RWPE1 (cell line): Measurements from ENCODE around the gene NGLY1.

ENCODE experiments used
- CTCF ChIA-PET: fragments of 350-600 bp; sonication (Branson Sonifier 250); formaldehyde crosslinking; extraction: SDS; loops from one replicate; lab custom pipeline; 2021; lab: Yijun Ruan, JAX
- POLR2A ChIA-PET: fragments of 400-600 bp; formaldehyde crosslinking; extraction: SDS; loops from one replicate; lab custom pipeline; 2020; ENCODE audit warnings: antibody characterized with exemption; ENCODE audit not compliant: low non-redundant PET; lab: Yijun Ruan, JAX
- DNase-seq: peaks from one replicate; pipeline ENCODE4 v3.0.0; 2012; ENCODE audit warnings: low spot score
- H3K27ac ChIP-seq: fragments of 450-650 bp; 2 replicates; pipeline ENCODE4 v1.5.1; 2017
- CTCF ChIP-seq: fragments of 450-650 bp; conservative IDR thresholded peaks from 2 replicates; pipeline ENCODE4 v1.5.1; 2017; ENCODE audit warnings: low read depth, mild to moderate bottlenecking

Gene NGLY1

DNA sequence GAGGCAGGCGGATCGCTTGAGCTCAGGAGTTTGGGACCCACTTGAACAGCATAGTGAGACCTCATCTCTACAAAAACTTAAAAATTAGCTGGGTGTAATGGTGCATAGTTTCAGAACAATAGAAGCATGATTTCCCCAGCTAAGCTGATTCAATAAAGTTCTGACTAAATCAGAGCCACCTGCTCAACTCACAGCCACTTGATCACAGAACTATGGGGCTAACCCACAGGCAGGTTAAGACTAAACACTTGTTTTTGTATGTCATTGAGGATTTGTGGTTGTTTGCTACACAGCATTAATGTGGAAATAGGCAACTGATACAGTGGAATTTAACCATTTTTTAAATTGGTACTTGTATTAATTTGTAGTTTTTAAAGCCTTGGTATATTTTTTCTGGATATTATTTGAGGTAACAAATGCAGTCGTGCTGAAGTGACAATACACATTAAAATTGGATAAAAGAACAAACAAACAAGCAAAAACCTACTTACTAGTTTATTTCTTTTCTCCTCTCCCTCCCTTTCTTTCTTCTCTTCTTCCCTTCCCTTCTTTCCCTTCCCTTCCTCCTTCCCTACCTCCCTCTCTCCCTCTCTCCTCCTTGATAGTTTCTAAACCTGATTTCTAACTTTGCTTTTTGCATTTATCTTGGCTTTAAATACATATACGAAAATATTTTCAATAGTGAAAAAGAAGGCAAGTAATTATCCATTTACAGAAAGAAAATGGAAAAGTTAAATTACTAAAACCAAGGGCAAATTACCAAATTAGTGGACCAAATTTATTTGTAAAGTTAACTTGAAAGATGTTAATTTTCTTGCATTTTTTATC, 38.7 kb upstream of the NGLY1 start:
- POLR2A ChIA-PET, result no interaction called here

GRCh38 chr3:25820816-25821486, 37.7 kb upstream of the NGLY1 start:
- no peak for DNase-seq
- ChIA-PET CTCF (no interaction called here), POLR2A (no interaction called here)
- no peak overlapping the region for H3K27ac ChIP-seq
- no peak for TF ChIP-seq CTCF

More for the DNA sequence above, 38.7 kb upstream of the NGLY1 start:
- no peak overlapping the region for H3K27ac ChIP-seq
- TF ChIP-seq CTCF, result no peak
- no peak for DNase-seq
- CTCF ChIA-PET, result no interaction called here

GRCh38 chr3:25820366-25820765, 37.1 kb upstream of the NGLY1 start:
- ChIA-PET POLR2A (no interaction called here), CTCF (no interaction called here)
- peak; percentile 13 for DNase-seq
- TF ChIP-seq CTCF, result no peak
- H3K27ac ChIP-seq, result no peak overlapping the region

DNA sequence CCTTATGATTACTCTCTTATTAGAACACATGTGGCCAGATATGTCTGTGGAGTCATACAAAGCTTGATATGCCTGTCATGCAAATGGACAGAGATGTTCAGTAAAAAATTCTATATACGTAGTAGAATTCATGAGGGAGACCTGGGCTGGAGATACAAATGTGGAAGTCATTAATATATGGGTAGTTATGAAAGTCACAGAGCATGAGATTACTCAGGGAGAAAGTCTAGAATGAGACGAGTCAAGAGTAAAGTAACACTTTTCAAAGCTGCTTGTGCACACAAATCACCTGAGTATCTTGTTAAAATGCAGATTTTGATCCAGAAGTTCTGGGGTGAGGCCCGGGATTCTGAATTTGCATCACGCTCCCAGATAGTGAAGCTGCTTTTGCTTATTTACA, 35.1 kb upstream of the NGLY1 start:
- TF ChIP-seq CTCF, result no peak
- POLR2A ChIA-PET, result no interaction called here
- H3K27ac ChIP-seq, result no peak overlapping the region
- no peak for DNase-seq
- CTCF ChIA-PET, result no interaction called here

- no peak for DNase-seq
- no peak for TF ChIP-seq CTCF
- ChIA-PET CTCF (no interaction called here), POLR2A (no interaction called here)
- H3K27ac ChIP-seq, result no peak overlapping the region
These were observed 34.4 kb upstream of the NGLY1 start for GRCh38 chr3:25817638-25818037.

DNA sequence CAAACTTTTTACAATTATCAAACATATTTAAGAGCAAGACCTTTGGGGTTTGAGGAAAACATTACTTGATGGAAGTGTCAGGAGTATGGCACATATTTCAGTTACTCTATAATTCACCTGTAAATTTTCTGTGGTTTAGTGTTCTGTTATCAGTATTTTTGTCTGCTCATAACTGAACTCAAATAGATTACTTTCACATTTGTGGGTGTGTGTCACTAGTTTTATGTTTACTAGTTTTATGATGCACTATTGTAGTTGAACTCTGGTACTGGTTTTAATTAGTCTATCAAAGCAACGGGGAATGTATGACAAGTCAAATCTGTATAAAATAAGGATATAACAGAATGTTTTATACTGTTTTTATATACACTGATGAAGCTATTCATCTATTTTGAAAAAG, 33.9 kb upstream of the NGLY1 start:
- H3K27ac ChIP-seq, result no peak overlapping the region
- no peak for TF ChIP-seq CTCF
- DNase-seq, result no peak
- CTCF ChIA-PET, result no interaction called here
- POLR2A ChIA-PET, result no interaction called here
